IPS-15b (cell line): Measurements from ENCODE around the gene NRF1.

Experiments used
- H3K27me3 ChIP-seq: one replicate; pipeline ENCODE4 v1.6.1; 2013; ENCODE audit warnings: low read length; ENCODE audit not compliant: control insufficient read depth, insufficient read depth
- H3K36me3 ChIP-seq: one replicate; pipeline ENCODE4 v1.6.1; 2013; ENCODE audit warnings: low read length; ENCODE audit not compliant: control insufficient read depth, insufficient read depth
- H3K4me1 ChIP-seq: one replicate; pipeline ENCODE4 v1.6.1; 2013; ENCODE audit warnings: mild to moderate bottlenecking, low read length; ENCODE audit not compliant: control insufficient read depth, insufficient read depth
- H3K4me3 ChIP-seq: one replicate; pipeline ENCODE4 v1.5.1; 2013; ENCODE audit warnings: low read depth, low read length
- H3K9ac ChIP-seq: one replicate; pipeline ENCODE4 v1.6.1; 2013; ENCODE audit warnings: low read depth, mild to moderate bottlenecking, low read length
- H3K9me3 ChIP-seq: one replicate; pipeline ENCODE4 v1.6.1; 2013; ENCODE audit warnings: mild to moderate bottlenecking, low read length; ENCODE audit not compliant: control insufficient read depth, insufficient read depth

The NRF1 gene

GRCh38 chr7:129769866-129770808, 158.6 kb downstream of the NRF1 start:
- Histone ChIP-seq H3K27me3 (peaks cover 11% of the 10 kb centered on the region), H3K9ac (no peak overlapping the region), H3K4me1 (peaks cover 21% of the 10 kb centered on the region), H3K4me3 (no peak overlapping the region), H3K9me3 (no peaks in the 10 kb centered on the region), H3K36me3 (peaks cover 26% of the 10 kb centered on the region)

GRCh38 chr7:129771201-129771927, 159.8 kb downstream of the NRF1 start:
- H3K9ac ChIP-seq = peak overlapping the region; percentile 47
- no peaks in the 10 kb centered on the region for H3K9me3 ChIP-seq
- no peak overlapping the region for H3K4me3 ChIP-seq
- peaks cover 20% of the 10 kb centered on the region for H3K27me3 ChIP-seq
- peaks cover 31% of the 10 kb centered on the region for H3K4me1 ChIP-seq
- H3K36me3 ChIP-seq = peaks cover 26% of the 10 kb centered on the region

- Histone ChIP-seq H3K4me1 (peaks cover 33% of the 10 kb centered on the region), H3K4me3 (peak overlapping the region; percentile 37), H3K36me3 (peaks cover 26% of the 10 kb centered on the region), H3K27me3 (peaks cover 21% of the 10 kb centered on the region), H3K9ac (no peak overlapping the region), H3K9me3 (no peaks in the 10 kb centered on the region)
Observed at GRCh38 chr7:129771928-129772479, 160.5 kb downstream of the NRF1 start.

GRCh38 chr7:129772646-129773280, 161.2 kb downstream of the NRF1 start:
- Histone ChIP-seq H3K4me3 (peak overlapping the region; percentile 37), H3K4me1 (peaks cover 41% of the 10 kb centered on the region), H3K36me3 (peaks cover 18% of the 10 kb centered on the region), H3K27me3 (peaks cover 29% of the 10 kb centered on the region), H3K9me3 (no peaks in the 10 kb centered on the region), H3K9ac (no peak overlapping the region)

GRCh38 chr7:129773328-129773731, 161.8 kb downstream of the NRF1 start:
- peaks cover 43% of the 10 kb centered on the region for H3K4me1 ChIP-seq
- H3K9ac ChIP-seq = no peak overlapping the region
- H3K27me3 ChIP-seq = peaks cover 35% of the 10 kb centered on the region
- H3K4me3 ChIP-seq = no peak overlapping the region
- no peaks in the 10 kb centered on the region for H3K9me3 ChIP-seq
- H3K36me3 ChIP-seq = peaks cover 18% of the 10 kb centered on the region

- peaks cover 43% of the 10 kb centered on the region for H3K4me1 ChIP-seq
- H3K9me3 ChIP-seq = no peaks in the 10 kb centered on the region
- no peak overlapping the region for H3K9ac ChIP-seq
- H3K27me3 ChIP-seq = peaks cover 40% of the 10 kb centered on the region
- H3K4me3 ChIP-seq = no peak overlapping the region
- peaks cover 17% of the 10 kb centered on the region for H3K36me3 ChIP-seq
Observed at GRCh38 chr7:129773871-129774270, 162.4 kb downstream of the NRF1 start.

GRCh38 chr7:129774359-129774758, 162.8 kb downstream of the NRF1 start:
- peaks cover 43% of the 10 kb centered on the region for H3K4me1 ChIP-seq
- no peaks in the 10 kb centered on the region for H3K9me3 ChIP-seq
- H3K27me3 ChIP-seq = peaks cover 43% of the 10 kb centered on the region
- no peak overlapping the region for H3K9ac ChIP-seq
- H3K4me3 ChIP-seq = no peak overlapping the region
- peaks cover 15% of the 10 kb centered on the region for H3K36me3 ChIP-seq

GRCh38 chr7:129774871-129775694, 163.6 kb downstream of the NRF1 start:
- H3K4me1 ChIP-seq = peaks cover 43% of the 10 kb centered on the region
- H3K4me3 ChIP-seq = peak overlapping the region; percentile 77
- peaks cover 8% of the 10 kb centered on the region for H3K36me3 ChIP-seq
- no peaks in the 10 kb centered on the region for H3K9me3 ChIP-seq
- peak overlapping the region; percentile 12 for H3K9ac ChIP-seq
- peaks cover 43% of the 10 kb centered on the region for H3K27me3 ChIP-seq

GRCh38 chr7:129775695-129776361, 164.3 kb downstream of the NRF1 start:
- peaks cover 43% of the 10 kb centered on the region for H3K27me3 ChIP-seq
- peak overlapping the region; percentile 8 for H3K9ac ChIP-seq
- no peaks in the 10 kb centered on the region for H3K9me3 ChIP-seq
- H3K4me1 ChIP-seq = peaks cover 43% of the 10 kb centered on the region
- H3K4me3 ChIP-seq = peak overlapping the region; percentile 77
- peaks cover 3% of the 10 kb centered on the region for H3K36me3 ChIP-seq

- no peaks in the 10 kb centered on the region for H3K9me3 ChIP-seq
- peaks cover 46% of the 10 kb centered on the region for H3K27me3 ChIP-seq
Observed at GRCh38 chr7:129776362-129776722, 164.8 kb downstream of the NRF1 start.

More at GRCh38 chr7:129776362-129776722, 164.8 kb downstream of the NRF1 start:
- peaks cover 3% of the 10 kb centered on the region for H3K36me3 ChIP-seq
- peak overlapping the region; percentile 77 for H3K4me3 ChIP-seq
- H3K9ac ChIP-seq = no peak overlapping the region
- peaks cover 43% of the 10 kb centered on the region for H3K4me1 ChIP-seq
